CD4-positive, alpha-beta T cell treated with Interleukin-12 subunit alpha and Interleukin-12 subunit beta, for 1 hour (primary cell): ENCODE results near the gene ADGRB2.

ENCODE experiments used
- DNase-seq: peaks from one replicate; pipeline ENCODE4 v3.0.0-alpha.2; 2020

ADGRB2 gene

GRCh38 chr1:31763671-31764311 lies 349 bp downstream of the ADGRB2 start:
- DNase-seq: peak; percentile 31

GRCh38 chr1:31762726-31763670 lies 1.1 kb downstream of the ADGRB2 start:
- DNase-seq: peak; percentile 78

GRCh38 chr1:31762323-31762722 lies 1.8 kb downstream of the ADGRB2 start:
- no peak for DNase-seq

- no peak for DNase-seq
Measured at GRCh38 chr1:31761883-31762282, 2.3 kb downstream of the ADGRB2 start.

DNA sequence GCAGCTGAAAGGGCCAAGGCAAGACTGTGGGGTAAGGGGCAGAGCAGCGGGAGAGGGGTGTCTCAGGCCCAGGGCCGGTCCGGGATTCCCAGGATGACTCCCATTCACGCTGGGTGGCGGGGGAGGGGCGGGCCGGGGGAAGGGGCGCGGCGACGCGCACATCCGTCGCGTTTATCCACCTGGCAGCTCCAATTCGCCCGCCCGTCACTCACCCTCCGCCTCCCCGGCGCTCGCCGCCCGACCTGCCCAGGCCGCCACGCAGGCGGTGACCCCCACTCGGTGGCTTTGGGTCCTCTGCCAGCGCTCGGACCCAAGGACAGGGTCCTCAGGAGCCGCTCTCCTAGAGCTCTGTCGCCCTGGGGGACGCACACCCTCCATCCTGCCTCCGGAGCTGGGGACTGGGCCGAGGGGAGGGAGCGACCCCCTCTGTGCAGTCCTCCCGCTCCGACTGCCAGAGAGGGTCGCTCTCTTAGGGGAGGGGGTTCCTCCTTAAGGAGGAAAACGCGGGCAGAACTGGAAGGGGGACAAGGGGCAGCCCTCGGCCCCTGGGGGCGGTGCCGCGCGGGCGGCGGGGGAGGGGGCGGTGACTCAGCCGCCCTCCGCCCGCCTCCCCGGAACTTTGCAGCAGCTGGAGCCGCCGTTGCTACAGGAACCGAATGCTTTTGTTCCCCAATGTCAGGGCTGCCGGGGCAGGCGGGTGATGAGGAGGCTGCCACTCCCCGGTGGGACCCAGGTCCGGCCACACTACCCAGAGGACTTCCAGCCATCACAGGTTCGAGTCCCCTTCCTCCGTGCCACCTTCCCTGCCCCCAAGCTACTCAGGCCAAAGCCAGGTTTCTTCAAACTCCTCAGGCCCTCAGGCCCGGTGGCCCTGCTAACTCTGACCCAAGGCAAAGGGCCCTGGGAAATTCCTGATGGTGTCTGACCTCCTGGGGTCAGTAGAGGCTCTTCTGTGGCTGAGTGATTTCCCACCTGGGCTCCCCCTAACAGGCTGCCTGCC lies 3.4 kb downstream of the ADGRB2 start:
- DNase-seq: peak; percentile 79

DNA sequence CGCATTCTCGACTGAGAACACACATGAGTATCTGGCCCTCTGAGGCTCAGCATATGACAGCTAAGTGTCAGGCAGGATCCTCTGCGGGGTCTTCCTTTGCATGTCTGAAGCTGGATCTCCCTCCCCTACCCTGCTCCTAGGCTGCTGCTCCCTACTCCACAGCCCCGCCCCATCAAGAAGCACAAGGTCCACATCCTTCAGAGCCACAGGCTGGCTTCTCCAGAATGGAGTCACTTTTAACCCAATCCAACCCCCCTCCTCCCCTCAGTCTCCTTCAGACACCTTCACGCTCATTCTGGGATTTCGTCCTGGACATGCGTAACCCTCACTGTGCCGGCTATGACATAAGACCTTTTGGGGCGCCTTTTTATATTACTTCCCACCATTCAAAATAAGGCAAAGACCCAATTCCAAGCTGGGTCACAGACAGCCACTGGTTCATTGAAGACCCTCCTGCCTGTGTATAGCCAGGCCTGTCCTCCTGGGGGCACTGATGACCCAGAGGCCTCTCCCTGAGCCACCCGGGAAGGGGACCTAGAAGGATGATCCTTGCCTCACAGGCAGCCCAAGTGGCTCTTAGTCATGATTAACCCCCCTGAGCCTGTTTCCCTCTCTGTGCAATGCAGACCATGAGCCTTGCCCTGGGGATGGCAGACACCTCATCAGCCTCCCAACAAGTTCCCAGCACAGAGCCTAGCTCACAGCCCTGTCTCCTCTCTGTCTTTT lies 4.7 kb downstream of the ADGRB2 start:
- no peak for DNase-seq

DNA sequence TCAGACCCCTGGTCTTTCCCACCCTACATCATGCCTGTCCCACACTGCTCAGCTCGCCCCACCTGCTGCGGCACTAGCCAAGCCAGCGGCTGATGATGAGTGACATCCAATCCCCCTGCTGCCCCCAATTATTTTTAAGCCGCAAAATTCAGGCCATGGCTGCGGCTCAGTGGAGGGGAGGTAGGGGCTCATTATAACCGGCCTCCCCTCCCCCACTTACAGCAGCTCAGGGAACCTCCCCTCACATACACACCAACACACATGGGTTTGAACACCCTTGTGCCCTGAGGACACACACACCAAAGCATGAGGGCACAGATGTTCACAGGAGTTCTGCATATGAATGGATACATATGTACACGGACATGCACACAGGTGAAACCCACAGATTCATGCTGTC lies 5.3 kb downstream of the ADGRB2 start:
- no peak for DNase-seq

GRCh38 chr1:31757989-31758388 lies 6.2 kb downstream of the ADGRB2 start:
- DNase-seq: no peak

GRCh38 chr1:31757204-31757679 lies 6.9 kb downstream of the ADGRB2 start:
- no peak for DNase-seq

DNA sequence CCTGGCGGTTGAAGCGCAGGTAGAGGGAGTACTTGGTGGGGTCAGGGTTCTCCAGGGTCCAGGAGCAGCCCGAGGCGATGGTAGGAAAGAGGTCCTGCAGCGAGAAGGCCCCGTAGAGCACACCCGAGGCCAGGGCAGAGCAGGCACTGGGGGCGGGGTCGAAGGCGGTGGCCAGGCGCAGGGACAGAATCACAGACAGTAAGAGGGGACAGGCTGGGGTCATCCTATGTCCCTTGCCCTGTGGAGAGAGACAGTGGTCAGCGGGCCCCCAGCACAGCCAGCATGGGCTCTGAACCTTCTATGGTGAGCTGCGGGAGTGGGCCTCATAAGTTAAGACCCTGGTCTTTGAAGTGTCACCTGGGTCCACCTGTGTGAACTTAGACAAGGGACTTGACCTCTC lies 7.6 kb downstream of the ADGRB2 start:
- DNase-seq: no peak

GRCh38 chr1:31755850-31756492 lies 8.2 kb downstream of the ADGRB2 start:
- DNase-seq: no peak

- DNase-seq: no peak
Measured at GRCh38 chr1:31755197-31755611, 8.9 kb downstream of the ADGRB2 start.

DNA sequence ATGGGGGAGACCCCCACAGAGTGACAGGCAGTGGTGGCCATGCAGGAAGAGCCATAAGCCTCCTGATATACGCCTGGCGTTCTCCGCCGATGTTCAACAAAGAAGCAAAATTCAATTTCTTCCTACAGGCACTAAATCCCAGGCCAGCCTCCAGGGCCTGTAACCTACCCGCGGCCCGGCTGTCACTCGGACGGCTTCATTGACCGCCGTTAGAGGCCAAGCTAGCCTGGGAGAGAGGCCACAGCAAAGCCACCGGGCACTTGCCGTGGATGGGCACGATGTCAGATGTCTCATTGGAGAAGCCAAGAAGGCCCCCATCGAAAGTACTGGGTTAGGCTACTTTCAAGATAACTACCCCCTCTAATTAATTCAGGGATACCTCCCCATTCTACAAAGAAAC lies 9.7 kb downstream of the ADGRB2 start:
- DNase-seq: no peak

DNA sequence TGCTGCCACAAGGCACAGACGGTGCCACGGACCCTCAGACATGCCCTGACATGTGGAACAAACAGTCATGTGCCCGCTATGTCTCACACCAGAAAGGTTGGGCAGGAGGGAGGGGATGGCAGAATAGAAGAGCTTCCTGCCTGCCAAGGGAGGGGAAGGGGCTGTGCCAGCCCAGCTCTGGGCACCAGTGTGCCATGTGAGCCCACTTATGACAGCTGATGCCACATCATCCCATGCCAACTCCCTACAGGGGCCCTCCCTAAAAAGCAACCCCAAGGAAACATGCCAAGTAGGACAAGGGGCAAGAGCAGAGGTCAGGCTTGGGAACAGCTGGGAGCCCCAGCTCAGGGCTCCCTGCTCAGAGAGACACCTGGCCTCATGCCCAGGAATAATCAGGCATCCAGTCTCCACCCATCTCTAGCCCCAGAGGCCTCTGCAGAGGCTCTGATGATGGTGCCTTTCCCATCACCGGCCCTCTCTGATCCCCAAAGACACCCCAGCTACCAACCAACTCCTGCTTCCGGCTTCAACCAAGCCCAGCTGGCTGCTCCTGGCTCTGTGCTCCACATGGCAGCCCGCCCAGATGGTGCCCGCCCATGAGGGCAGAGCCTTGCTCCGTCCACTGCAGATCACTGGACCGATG lies 10.3 kb downstream of the ADGRB2 start:
- no peak for DNase-seq

GRCh38 chr1:31752952-31753475 lies 11.1 kb downstream of the ADGRB2 start:
- DNase-seq: no peak

GRCh38 chr1:31752258-31752657 lies 11.9 kb downstream of the ADGRB2 start:
- DNase-seq: no peak

DNA sequence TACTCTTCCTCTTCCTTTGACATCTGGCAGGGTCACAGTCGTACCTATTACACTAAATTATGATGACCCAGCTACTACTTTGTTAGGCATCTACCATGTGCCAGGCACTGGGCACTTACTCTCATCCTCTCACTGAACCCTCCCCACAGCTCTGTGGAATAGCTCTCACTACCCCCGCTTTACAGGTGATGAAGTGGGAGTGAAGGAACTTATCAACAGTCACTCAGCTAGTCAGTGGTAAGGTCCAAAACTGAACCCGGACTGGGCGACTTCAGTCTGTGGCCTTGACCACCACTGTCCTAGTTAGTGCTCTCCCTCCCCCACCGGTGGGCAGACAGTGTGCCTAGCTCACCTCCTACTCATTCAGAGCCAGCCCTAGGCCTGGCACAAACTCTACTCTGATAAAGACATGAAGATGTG lies 12.3 kb downstream of the ADGRB2 start:
- DNase-seq: no peak

GRCh38 chr1:31750858-31751510 lies 13.2 kb downstream of the ADGRB2 start:
- DNase-seq: peak; percentile 47

DNA sequence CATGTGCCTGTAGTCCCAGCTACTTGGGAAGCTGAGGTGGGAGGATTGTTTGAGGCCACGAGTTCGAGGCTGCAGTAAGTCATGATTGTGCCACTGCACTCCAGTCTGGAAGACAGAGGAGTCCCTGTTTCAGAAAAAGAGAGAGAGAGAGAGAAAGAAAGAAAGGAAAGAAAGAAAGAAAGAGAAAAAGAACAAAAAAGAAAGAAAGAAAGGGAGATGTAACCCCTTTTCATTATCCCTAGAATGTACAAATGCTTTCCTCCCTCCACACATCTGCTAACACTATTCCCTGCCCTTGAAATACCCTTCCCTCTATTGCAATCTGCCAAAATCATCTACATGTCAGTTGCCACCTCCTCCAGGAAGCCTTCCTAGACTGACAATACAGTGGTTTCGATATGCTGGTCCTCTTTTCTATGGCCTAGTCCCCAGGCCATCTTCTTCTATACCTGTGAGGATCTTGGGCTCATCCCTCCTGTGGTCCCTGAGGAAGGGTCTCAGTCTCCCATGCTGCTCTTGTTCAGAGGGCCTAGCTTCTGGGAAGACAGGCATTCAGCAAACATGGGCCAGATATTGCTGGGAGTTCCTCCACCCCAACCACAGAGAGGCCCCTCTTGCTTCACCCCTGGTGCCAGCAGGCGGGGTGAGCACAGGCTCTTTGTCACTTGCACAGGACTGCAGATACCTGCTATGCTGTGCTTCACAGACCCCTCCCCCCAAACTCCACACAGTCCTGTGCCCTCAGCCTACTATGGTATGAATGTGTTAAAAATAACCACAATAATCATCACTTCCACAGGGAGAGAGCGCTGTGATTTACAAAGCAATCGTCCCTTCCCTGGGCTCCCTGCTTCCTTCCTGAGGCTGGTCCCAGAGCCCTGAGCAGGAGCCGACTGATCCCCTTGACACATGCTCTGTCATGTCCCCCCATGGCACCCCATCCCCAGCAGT lies 14.1 kb downstream of the ADGRB2 start:
- no peak for DNase-seq
